OCI-LY7 (cell line): ENCODE results near the gene HARBI1. TPM values are rescaled to one million over a fixed set of nuclear protein-coding genes. Genes with fewer than 3 reads are reported as not detected.

Experiments
- BruUV-seq: library from RNA; stranded (reverse); fragments of 400-500 nt; replicated peaks from 2 replicates; lab custom pipeline; 2021; lab: Mats Ljungman, UMichigan
- CTCF ChIA-PET: fragments of 300-600 bp; sonication (Branson Sonifier 250); formaldehyde crosslinking; loops from one replicate; lab custom pipeline; 2022; ENCODE audit warnings: antibody characterized with exemption; ENCODE audit not compliant: unreplicated experiment; lab: Charles Lee
- POLR2A ChIA-PET: fragments of 300-600 bp; sonication (Branson Sonifier 250); formaldehyde crosslinking; loops from one replicate; lab custom pipeline; 2022; ENCODE audit warnings: antibody characterized with exemption; lab: Charles Lee
- DNase-seq: peaks from one replicate; pipeline ENCODE4 v3.0.0-alpha.2; 2015; ENCODE audit warnings: low spot score
- H2AFZ ChIP-seq: fragments of 200-600 bp; sonication (generic), shearing (Covaris generic); 2 replicates; pipeline ENCODE4 v1.6.1; 2014; ENCODE audit warnings: mild to moderate bottlenecking, antibody characterized with exemption, low read length, moderate library complexity
- H3K27ac ChIP-seq: fragments of 200-600 bp; sonication (generic); 2 replicates; pipeline ENCODE4 v1.5.1; 2014; ENCODE audit warnings: mixed run types, low read depth, mild to moderate bottlenecking, moderate library complexity, low read length, inconsistent platforms; ENCODE audit not compliant: poor library complexity, severe bottlenecking
- H3K36me3 ChIP-seq: fragments of 200-600 bp; sonication (generic); 2 replicates; pipeline ENCODE4 v1.6.1; 2014; ENCODE audit warnings: mild to moderate bottlenecking, antibody characterized with exemption, low read length, moderate library complexity, mixed read lengths; ENCODE audit not compliant: insufficient read depth
- H3K4me1 ChIP-seq: fragments of 200-600 bp; sonication (generic); 2 replicates; pipeline ENCODE4 v1.5.1; 2014; ENCODE audit warnings: mild to moderate bottlenecking, low read length; ENCODE audit not compliant: insufficient read depth, poor library complexity, severe bottlenecking
- H3K4me2 ChIP-seq: fragments of 200-600 bp; sonication (generic); 2 replicates; pipeline ENCODE4 v1.6.1; 2014; ENCODE audit warnings: mild to moderate bottlenecking, low read length
- H3K4me3 ChIP-seq: fragments of 200-600 bp; sonication (generic); 2 replicates; pipeline ENCODE4 v1.5.1; 2014; ENCODE audit warnings: mild to moderate bottlenecking, low read depth, low read length; ENCODE audit not compliant: poor library complexity, severe bottlenecking
- H3K79me2 ChIP-seq: fragments of 200-600 bp; sonication (generic); 2 replicates; pipeline ENCODE4 v1.6.1; 2016; ENCODE audit warnings: low read depth, mild to moderate bottlenecking, low read length, moderate library complexity, mixed read lengths; ENCODE audit not compliant: insufficient read depth
- H3K9me2 ChIP-seq: fragments of 200-600 bp; sonication (generic); 2 replicates; pipeline ENCODE4 v1.6.1; 2016; ENCODE audit warnings: mild to moderate bottlenecking, low read length, mixed read lengths; ENCODE audit not compliant: insufficient read depth
- H3K9me3 ChIP-seq: fragments of 200-600 bp; sonication (generic); 2 replicates; pipeline ENCODE4 v1.6.1; 2014; ENCODE audit warnings: mild to moderate bottlenecking, mixed run types, low read length, mixed read lengths
- H4K20me1 ChIP-seq: fragments of 200-600 bp; sonication (generic); 2 replicates; pipeline ENCODE4 v1.6.1; 2014; ENCODE audit warnings: mild to moderate bottlenecking, antibody characterized with exemption, low read length, moderate library complexity, mixed read lengths; ENCODE audit not compliant: insufficient read depth
- CTCF ChIP-seq: fragments of 200-600 bp; sonication (generic); conservative IDR thresholded peaks from 2 replicates; pipeline ENCODE4 v1.5.1; 2014; ENCODE audit warnings: mild to moderate bottlenecking, antibody characterized with exemption, low read length, moderate library complexity, mixed read lengths
- EZH2phosphoT487 ChIP-seq: fragments of 200-600 bp; sonication (generic); IDR thresholded peaks from 2 replicates; pipeline ENCODE4 v1.6.1; 2018; ENCODE audit warnings: low read depth, borderline replicate concordance, mild to moderate bottlenecking, mixed run types, antibody characterized with exemption, low read length, moderate library complexity, mixed read lengths
- intact Hi-C: fragments of 100-400 bp; cut with micrococcal nuclease; formaldehyde crosslinking; loops from one replicate; pipeline ENCODE4 v1.10.0; 2022; ENCODE audit not compliant: unreplicated experiment
- total RNA-seq, 2 experiments: library from RNA; depleted of rRNA in 1 of 2; stranded (reverse); fragments of >200 nt in 1 of 2; shearing (Covaris generic) in 1 of 2; gene quantifications; 2 replicates each; pipeline ENCODE4 v1.2.3, GENCODE V29; 2014 to 2022

Gene HARBI1
- total RNA-seq, 2 experiments from 2014 or later = 4.8 to 8.4 TPM

- no peaks in the 10 kb centered on the region for H4K20me1 ChIP-seq
- H3K27ac ChIP-seq = peak overlapping the region; percentile 82
- H3K9me3 ChIP-seq = no peaks in the 10 kb centered on the region
- no peak; the same call in 1 of the 2 replicates for TF ChIP-seq CTCF
- no peak for TF ChIP-seq EZH2phosphoT487
- POLR2A ChIA-PET = interaction anchor here (0.6 to 1.3 kb wide), 6 partner anchors 12 to 209 kb away, joined by 3 to 6 read pairs (median 4); partner anchors contain the start of genes ARHGAP1 and ZNF408
- H2AFZ ChIP-seq = peak overlapping the region; percentile 87; the same call in 1 of the 2 replicates
- peak overlapping the region; percentile 86 for H3K4me2 ChIP-seq
- H3K9me2 ChIP-seq = no peaks in the 10 kb centered on the region
- H3K4me3 ChIP-seq = peak overlapping the region; percentile 97
- peaks cover 28% of the 10 kb centered on the region for H3K4me1 ChIP-seq
- no TSS peak for BruUV-seq
- CTCF ChIA-PET = interaction anchor here (0.8 kb wide), 1 partner anchor 24 kb away, joined by 3 read pairs; the partner anchor contains the start of gene AMBRA1
- intact Hi-C loops = loop anchor here (1.0 to 2.0 kb wide), 2 partner anchors 23 to 128 kb away; partner anchors contain the start of gene AMBRA1
- no peak for DNase-seq
- peaks cover 19% of the 10 kb centered on the region for H3K36me3 ChIP-seq
- peaks cover 38% of the 10 kb centered on the region for H3K79me2 ChIP-seq
Observed at GRCh38 chr11:46617972-46618314, 916 bp upstream of the HARBI1 start.

- TF ChIP-seq EZH2phosphoT487 (no peak), CTCF (no peak)
- peak overlapping the region; percentile 82 for H3K27ac ChIP-seq
- H3K4me3 ChIP-seq = peak overlapping the region; percentile 97
- no peaks in the 10 kb centered on the region for H3K9me2 ChIP-seq
- intact Hi-C loops = loop anchor here (1.0 to 2.0 kb wide), 2 partner anchors 22 to 126 kb away; partner anchors contain the start of gene AMBRA1
- CTCF ChIA-PET = no interaction called here
- H3K9me3 ChIP-seq = no peaks in the 10 kb centered on the region
- POLR2A ChIA-PET = interaction anchor here (0.6 to 2.2 kb wide), 11 partner anchors 9 to 636 kb away, joined by 3 to 13 read pairs (median 5); partner anchors contain the start of genes AMBRA1, ARHGAP1 and ZNF408
- peaks cover 28% of the 10 kb centered on the region for H3K4me1 ChIP-seq
- H3K4me2 ChIP-seq = peak overlapping the region; percentile 86
- H2AFZ ChIP-seq = peak overlapping the region; percentile 87
- DNase-seq = peak; percentile 20
- peaks cover 13% of the 10 kb centered on the region for H3K36me3 ChIP-seq
- no peaks in the 10 kb centered on the region for H4K20me1 ChIP-seq
- peaks cover 38% of the 10 kb centered on the region for H3K79me2 ChIP-seq
- TSS peak; percentile 94 for BruUV-seq
Observed at GRCh38 chr11:46616551-46617133, 385 bp downstream of the HARBI1 start.
